Measurements from ENCODE around the gene ABITRAM. TPM values are rescaled to one million over a fixed set of nuclear protein-coding genes. Genes with fewer than 3 reads are reported as not detected.
A peak's percentile ranks its signal among the peaks of the same experiment; 100 is the strongest.

Gene ABITRAM
- total and polyA plus RNA-seq, 2 of the 13 experiments (the other 11 are each of a cell fraction or from before 2014, with no cell fraction given): 10.2 to 21.6 TPM

DNA sequence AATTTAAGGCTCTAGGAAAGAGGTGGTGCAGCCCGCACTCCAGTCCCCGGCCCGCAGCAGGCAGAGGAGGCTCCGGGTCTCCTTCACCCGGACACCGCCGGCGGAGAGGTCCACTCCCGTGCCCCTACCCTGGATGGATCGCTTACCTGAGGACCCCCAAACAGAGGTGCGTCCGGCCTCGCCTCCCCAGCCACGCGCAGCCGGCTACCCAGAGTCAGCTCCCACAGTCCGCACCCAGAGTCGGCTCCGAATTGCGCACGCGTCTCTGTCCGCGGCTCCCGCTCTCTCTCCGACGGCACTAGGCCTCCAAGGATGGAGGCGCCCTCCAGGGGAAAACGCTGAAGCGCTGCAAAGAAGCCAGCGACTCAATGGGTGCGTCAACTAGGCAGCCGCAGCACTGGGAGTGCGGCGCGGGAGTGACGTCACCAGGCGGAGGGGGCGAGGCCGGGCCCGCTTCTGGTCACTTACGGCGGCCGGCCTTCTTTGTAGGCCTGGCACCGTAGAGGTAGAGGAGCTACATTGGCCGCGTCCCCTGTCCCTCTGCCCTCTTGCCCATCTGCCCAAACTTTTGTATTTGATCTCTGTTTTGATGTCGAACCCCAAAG lies 380 bp upstream of the ABITRAM start, which contains the start of gene ELP1 (continued):
- TF ChIP-seq, protein P1, sequence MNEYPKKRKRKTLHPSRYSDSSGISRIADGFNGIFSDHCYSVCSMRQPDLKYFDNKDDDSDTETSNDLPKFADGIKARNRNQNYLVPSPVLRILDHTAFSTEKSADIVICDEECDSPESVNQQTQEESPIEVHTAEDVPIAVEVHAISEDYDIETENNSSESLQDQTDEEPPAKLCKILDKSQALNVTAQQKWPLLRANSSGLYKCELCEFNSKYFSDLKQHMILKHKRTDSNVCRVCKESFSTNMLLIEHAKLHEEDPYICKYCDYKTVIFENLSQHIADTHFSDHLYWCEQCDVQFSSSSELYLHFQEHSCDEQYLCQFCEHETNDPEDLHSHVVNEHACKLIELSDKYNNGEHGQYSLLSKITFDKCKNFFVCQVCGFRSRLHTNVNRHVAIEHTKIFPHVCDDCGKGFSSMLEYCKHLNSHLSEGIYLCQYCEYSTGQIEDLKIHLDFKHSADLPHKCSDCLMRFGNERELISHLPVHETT (CRISPR knock-in tag; conservative IDR thresholded peaks at IDR 0.05): peak; percentile 41; the same call in 1 of the 2 replicates
- TF ChIP-seq MAF1 (CRISPR knock-in tag; IDR thresholded peaks at IDR 0.05; ENCODE audit: borderline replicate concordance): peak; percentile 38; the same call in 1 of the 2 replicates
- TF ChIP-seq REPIN1 (CRISPR knock-in tag; IDR thresholded peaks at IDR 0.05; ENCODE audit: borderline replicate concordance, low read depth): peak; percentile 19; the same call in 1 of the 2 replicates
- TF ChIP-seq, protein P2, sequence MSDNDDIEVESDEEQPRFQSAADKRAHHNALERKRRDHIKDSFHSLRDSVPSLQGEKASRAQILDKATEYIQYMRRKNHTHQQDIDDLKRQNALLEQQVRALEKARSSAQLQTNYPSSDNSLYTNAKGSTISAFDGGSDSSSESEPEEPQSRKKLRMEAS (IDR thresholded peaks at IDR 0.05): peak; percentile 82
- peak; percentile 90 for TF ChIP-seq YEATS2 (CRISPR knock-in tag; IDR thresholded peaks at IDR 0.05; ENCODE audit: borderline replicate concordance)
- TF ChIP-seq, protein P3, sequence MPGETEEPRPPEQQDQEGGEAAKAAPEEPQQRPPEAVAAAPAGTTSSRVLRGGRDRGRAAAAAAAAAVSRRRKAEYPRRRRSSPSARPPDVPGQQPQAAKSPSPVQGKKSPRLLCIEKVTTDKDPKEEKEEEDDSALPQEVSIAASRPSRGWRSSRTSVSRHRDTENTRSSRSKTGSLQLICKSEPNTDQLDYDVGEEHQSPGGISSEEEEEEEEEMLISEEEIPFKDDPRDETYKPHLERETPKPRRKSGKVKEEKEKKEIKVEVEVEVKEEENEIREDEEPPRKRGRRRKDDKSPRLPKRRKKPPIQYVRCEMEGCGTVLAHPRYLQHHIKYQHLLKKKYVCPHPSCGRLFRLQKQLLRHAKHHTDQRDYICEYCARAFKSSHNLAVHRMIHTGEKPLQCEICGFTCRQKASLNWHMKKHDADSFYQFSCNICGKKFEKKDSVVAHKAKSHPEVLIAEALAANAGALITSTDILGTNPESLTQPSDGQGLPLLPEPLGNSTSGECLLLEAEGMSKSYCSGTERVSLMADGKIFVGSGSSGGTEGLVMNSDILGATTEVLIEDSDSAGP (CRISPR knock-in tag; IDR thresholded peaks at IDR 0.05; ENCODE audit: borderline replicate concordance): peak; percentile 95
- TF ChIP-seq CBX5 (CRISPR knock-in tag; IDR thresholded peaks at IDR 0.05; ENCODE audit: borderline replicate concordance): peak; percentile 67; the same call in 1 of the 2 replicates
- TF ChIP-seq HDAC2 (CRISPR knock-in tag; IDR thresholded peaks at IDR 0.05): peak; percentile 74
- no peak for TF ChIP-seq ZNF713 (CRISPR knock-in tag; IDR thresholded peaks at IDR 0.05)
- TF ChIP-seq ZNF839 (CRISPR knock-in tag; IDR thresholded peaks at IDR 0.05; ENCODE audit: borderline replicate concordance): no peak
- peak; percentile 95 for TF ChIP-seq ZFY (CRISPR knock-in tag; IDR thresholded peaks at IDR 0.05)
- 0 out of 2 replicates have a peak, but pooled peaks have one; percentile 30 for TF ChIP-seq NFKBIZ (CRISPR knock-in tag; IDR thresholded peaks at IDR 0.05)
- TF ChIP-seq ZBTB21 (CRISPR knock-in tag; IDR thresholded peaks at IDR 0.05): peak; percentile 77
- TF ChIP-seq MXI1 (IDR thresholded peaks at IDR 0.05; ENCODE audit: borderline replicate concordance, low read depth, low read length): peak; percentile 58; the same call in 2 of the 3 replicates
- TF ChIP-seq, protein P4, sequence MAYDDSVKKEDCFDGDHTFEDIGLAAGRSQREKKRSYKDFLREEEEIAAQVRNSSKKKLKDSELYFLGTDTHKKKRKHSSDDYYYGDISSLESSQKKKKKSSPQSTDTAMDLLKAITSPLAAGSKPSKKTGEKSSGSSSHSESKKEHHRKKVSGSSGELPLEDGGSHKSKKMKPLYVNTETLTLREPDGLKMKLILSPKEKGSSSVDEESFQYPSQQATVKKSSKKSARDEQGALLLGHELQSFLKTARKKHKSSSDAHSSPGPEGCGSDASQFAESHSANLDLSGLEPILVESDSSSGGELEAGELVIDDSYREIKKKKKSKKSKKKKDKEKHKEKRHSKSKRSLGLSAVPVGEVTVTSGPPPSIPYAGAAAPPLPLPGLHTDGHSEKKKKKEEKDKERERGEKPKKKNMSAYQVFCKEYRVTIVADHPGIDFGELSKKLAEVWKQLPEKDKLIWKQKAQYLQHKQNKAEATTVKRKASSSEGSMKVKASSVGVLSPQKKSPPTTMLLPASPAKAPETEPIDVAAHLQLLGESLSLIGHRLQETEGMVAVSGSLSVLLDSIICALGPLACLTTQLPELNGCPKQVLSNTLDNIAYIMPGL (CRISPR knock-in tag; IDR thresholded peaks at IDR 0.05; ENCODE audit: borderline replicate concordance in 1 of 2, low read depth in 1 of 2): peak; percentile 92 to 94
- TF ChIP-seq ATAD3A (CRISPR knock-in tag; IDR thresholded peaks at IDR 0.05): no peak
- TF ChIP-seq, protein P5, sequence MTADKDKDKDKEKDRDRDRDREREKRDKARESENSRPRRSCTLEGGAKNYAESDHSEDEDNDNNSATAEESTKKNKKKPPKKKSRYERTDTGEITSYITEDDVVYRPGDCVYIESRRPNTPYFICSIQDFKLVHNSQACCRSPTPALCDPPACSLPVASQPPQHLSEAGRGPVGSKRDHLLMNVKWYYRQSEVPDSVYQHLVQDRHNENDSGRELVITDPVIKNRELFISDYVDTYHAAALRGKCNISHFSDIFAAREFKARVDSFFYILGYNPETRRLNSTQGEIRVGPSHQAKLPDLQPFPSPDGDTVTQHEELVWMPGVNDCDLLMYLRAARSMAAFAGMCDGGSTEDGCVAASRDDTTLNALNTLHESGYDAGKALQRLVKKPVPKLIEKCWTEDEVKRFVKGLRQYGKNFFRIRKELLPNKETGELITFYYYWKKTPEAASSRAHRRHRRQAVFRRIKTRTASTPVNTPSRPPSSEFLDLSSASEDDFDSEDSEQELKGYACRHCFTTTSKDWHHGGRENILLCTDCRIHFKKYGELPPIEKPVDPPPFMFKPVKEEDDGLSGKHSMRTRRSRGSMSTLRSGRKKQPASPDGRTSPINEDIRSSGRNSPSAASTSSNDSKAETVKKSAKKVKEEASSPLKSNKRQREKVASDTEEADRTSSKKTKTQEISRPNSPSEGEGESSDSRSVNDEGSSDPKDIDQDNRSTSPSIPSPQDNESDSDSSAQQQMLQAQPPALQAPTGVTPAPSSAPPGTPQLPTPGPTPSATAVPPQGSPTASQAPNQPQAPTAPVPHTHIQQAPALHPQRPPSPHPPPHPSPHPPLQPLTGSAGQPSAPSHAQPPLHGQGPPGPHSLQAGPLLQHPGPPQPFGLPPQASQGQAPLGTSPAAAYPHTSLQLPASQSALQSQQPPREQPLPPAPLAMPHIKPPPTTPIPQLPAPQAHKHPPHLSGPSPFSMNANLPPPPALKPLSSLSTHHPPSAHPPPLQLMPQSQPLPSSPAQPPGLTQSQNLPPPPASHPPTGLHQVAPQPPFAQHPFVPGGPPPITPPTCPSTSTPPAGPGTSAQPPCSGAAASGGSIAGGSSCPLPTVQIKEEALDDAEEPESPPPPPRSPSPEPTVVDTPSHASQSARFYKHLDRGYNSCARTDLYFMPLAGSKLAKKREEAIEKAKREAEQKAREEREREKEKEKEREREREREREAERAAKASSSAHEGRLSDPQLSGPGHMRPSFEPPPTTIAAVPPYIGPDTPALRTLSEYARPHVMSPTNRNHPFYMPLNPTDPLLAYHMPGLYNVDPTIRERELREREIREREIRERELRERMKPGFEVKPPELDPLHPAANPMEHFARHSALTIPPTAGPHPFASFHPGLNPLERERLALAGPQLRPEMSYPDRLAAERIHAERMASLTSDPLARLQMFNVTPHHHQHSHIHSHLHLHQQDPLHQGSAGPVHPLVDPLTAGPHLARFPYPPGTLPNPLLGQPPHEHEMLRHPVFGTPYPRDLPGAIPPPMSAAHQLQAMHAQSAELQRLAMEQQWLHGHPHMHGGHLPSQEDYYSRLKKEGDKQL (CRISPR knock-in tag; IDR thresholded peaks at IDR 0.05; ENCODE audit: low read depth): peak; percentile 53; the same call in 1 of the 2 replicates
